IMR-90 (cell line): ENCODE data around the gene FGGY. TPM values are rescaled to one million over a fixed set of nuclear protein-coding genes. Genes with fewer than 3 reads are reported as not detected.

Experiments used
- ATAC-seq: fragments of 200-7000 bp; cut with Tn5 transposase; 2 replicates; pipeline ENCODE4 v1.9.1; 2020; ENCODE audit warnings: low read depth, mild to moderate bottlenecking, moderate library complexity
- BruUV-seq: library from RNA; stranded (reverse); fragments of 400-500 nt; replicated peaks from 2 replicates; lab custom pipeline; 2021; lab: Mats Ljungman, UMichigan
- CTCF ChIA-PET: fragments of 300-600 bp; formaldehyde crosslinking; extraction: SDS; loops from one replicate; lab custom pipeline; 2021; ENCODE audit warnings: antibody characterized with exemption; lab: Yijun Ruan, JAX
- POLR2A ChIA-PET: fragments of 300-600 bp; sonication (Branson Sonifier 250); formaldehyde crosslinking; loops from one replicate; lab custom pipeline; 2022; ENCODE audit warnings: antibody characterized with exemption; ENCODE audit not compliant: unreplicated experiment; lab: Charles Lee
- DNase-seq: peaks from one replicate; pipeline ENCODE4 v3.0.0; 2013
- H2AFZ ChIP-seq: replicated peaks from 2 replicates; pipeline ENCODE3; 2013; ENCODE audit warnings: low read length, mild to moderate bottlenecking; ENCODE audit not compliant: poor library complexity
- H2AK5ac ChIP-seq: 2 replicates; pipeline ENCODE4 v1.6.1; 2013; ENCODE audit warnings: low read depth, low read length, inconsistent platforms
- H2AK9ac ChIP-seq: replicated peaks from 2 replicates; pipeline ENCODE3; 2013; ENCODE audit warnings: mild to moderate bottlenecking, low read depth, low read length, moderate library complexity; ENCODE audit not compliant: poor library complexity
- H2BK120ac ChIP-seq: 2 replicates; pipeline ENCODE4 v1.6.1; 2013; ENCODE audit warnings: low read depth, low read length, inconsistent platforms
- H2BK15ac ChIP-seq: 3 replicates; pipeline ENCODE4 v1.6.1; 2013; ENCODE audit warnings: low read depth, low read length, inconsistent platforms
- H2BK20ac ChIP-seq: 2 replicates; pipeline ENCODE4 v1.6.1; 2013; ENCODE audit warnings: low read depth, mild to moderate bottlenecking, inconsistent platforms, low read length, moderate library complexity
- H2BK5ac ChIP-seq: 2 replicates; pipeline ENCODE4 v1.6.1; 2013; ENCODE audit warnings: mild to moderate bottlenecking, low read depth, low read length, inconsistent platforms; ENCODE audit not compliant: poor library complexity, severe bottlenecking
- H3K14ac ChIP-seq: replicated peaks from 2 replicates; pipeline ENCODE4 v1.6.1; 2013; ENCODE audit warnings: low read depth, low read length, inconsistent platforms
- H3K18ac ChIP-seq: 2 replicates; pipeline ENCODE4 v1.6.1; 2013; ENCODE audit warnings: low read depth, low read length, control low read depth
- H3K23ac ChIP-seq: 2 replicates; pipeline ENCODE4 v1.6.1; 2013; ENCODE audit warnings: low read depth, low read length, inconsistent platforms
- H3K27ac ChIP-seq: 2 replicates; pipeline ENCODE4 v1.5.1; 2013; ENCODE audit warnings: mild to moderate bottlenecking, control low read depth, low read length; ENCODE audit not compliant: insufficient read depth
- H3K27me3 ChIP-seq: 2 replicates; pipeline ENCODE4 v1.6.1; 2013; ENCODE audit warnings: low read length; ENCODE audit not compliant: control insufficient read depth, insufficient read depth
- H3K36me3 ChIP-seq: 2 replicates; pipeline ENCODE4 v1.6.1; 2013; ENCODE audit warnings: low read length, mixed read lengths; ENCODE audit not compliant: control insufficient read depth, insufficient read depth
- H3K4ac ChIP-seq: 2 replicates; pipeline ENCODE4 v1.6.1; 2013; ENCODE audit warnings: low read depth, low read length, inconsistent platforms
- H3K4me1 ChIP-seq: 2 replicates; pipeline ENCODE4 v1.6.1; 2013; ENCODE audit warnings: low read length, mixed read lengths; ENCODE audit not compliant: control insufficient read depth, insufficient read depth
- H3K4me2 ChIP-seq: 2 replicates; pipeline ENCODE4 v1.6.1; 2013; ENCODE audit warnings: low read depth, mild to moderate bottlenecking, control low read depth, low read length, moderate library complexity
- H3K4me3 ChIP-seq: 2 replicates; pipeline ENCODE4 v1.5.1; 2013; ENCODE audit warnings: low read depth, mild to moderate bottlenecking, control low read depth, low read length, moderate library complexity; ENCODE audit not compliant: insufficient read depth
- H3K56ac ChIP-seq: 2 replicates; pipeline ENCODE4 v1.6.1; 2013; ENCODE audit warnings: low read length, inconsistent platforms; ENCODE audit not compliant: insufficient read depth; ENCODE audit errors: extremely low read depth
- H3K79me1 ChIP-seq, 2 experiments: 2 replicates each; pipeline ENCODE4 v1.6.1; 2013; ENCODE audit warnings: low read length in 2 of 2, inconsistent platforms in 1 of 2, low read depth in 1 of 2
- H3K9ac ChIP-seq: 2 replicates; pipeline ENCODE4 v1.6.1; 2013; ENCODE audit warnings: low read depth, low read length, control low read depth
- H3K9me1 ChIP-seq: 2 replicates; pipeline ENCODE4 v1.6.1; 2013; ENCODE audit warnings: low read length, inconsistent platforms; ENCODE audit not compliant: insufficient read depth
- H3K9me3 ChIP-seq: 2 replicates; pipeline ENCODE4 v1.6.1; 2013; ENCODE audit warnings: low read length; ENCODE audit not compliant: control insufficient read depth, insufficient read depth
- H4K20me1 ChIP-seq: 2 replicates; pipeline ENCODE4 v1.6.1; 2013; ENCODE audit warnings: low read length, inconsistent platforms; ENCODE audit not compliant: insufficient read depth
- H4K5ac ChIP-seq: 2 replicates; pipeline ENCODE4 v1.6.1; 2013; ENCODE audit warnings: mild to moderate bottlenecking, low read depth, low read length, control low read depth
- H4K8ac ChIP-seq, 2 experiments: 2 replicates each; pipeline ENCODE4 v1.6.1; 2013; ENCODE audit warnings: low read depth in 2 of 2, low read length in 2 of 2, control low read depth in 1 of 2, inconsistent platforms in 1 of 2
- H4K91ac ChIP-seq: 2 replicates; pipeline ENCODE4 v1.6.1; 2013; ENCODE audit warnings: low read depth, low read length, inconsistent platforms; ENCODE audit not compliant: insufficient read depth
- BHLHE40 ChIP-seq: fragments of 150-350 bp; IDR thresholded peaks from 2 replicates; pipeline ENCODE4 v1.6.1; 2016; ENCODE audit warnings: mild to moderate bottlenecking, low read depth, low read length
- CTCF ChIP-seq: conservative IDR thresholded peaks from 2 replicates; pipeline ENCODE4 v1.5.1; 2012; ENCODE audit warnings: mild to moderate bottlenecking, low read depth, low read length, improper control_type of control experiment
- POLR2A ChIP-seq: IDR thresholded peaks from 2 replicates; pipeline ENCODE4 v1.6.1; 2012; ENCODE audit warnings: mild to moderate bottlenecking, low read depth, low read length
- RAD21 ChIP-seq: IDR thresholded peaks from 2 replicates; pipeline ENCODE4 v1.6.1; 2012; ENCODE audit warnings: low read length, improper control_type of control experiment
- RFX5 ChIP-seq: IDR thresholded peaks from 2 replicates; pipeline ENCODE4 v1.8.0; 2012; ENCODE audit warnings: low read depth, mild to moderate bottlenecking, low read length, moderate library complexity
- SMC3 ChIP-seq: fragments of 150-350 bp; IDR thresholded peaks from 2 replicates; pipeline ENCODE4 v1.6.1; 2016; ENCODE audit warnings: low read depth, mild to moderate bottlenecking, antibody characterized with exemption, low read length, moderate library complexity
- WGBS, 2 experiments: methylation state at CpG; one replicate each; pipeline versions ENCODE4 v1.1.5 to v1.1.7; 2013; ENCODE audit warnings: missing lambda C conversion rate in 2 of 2; ENCODE audit not compliant: insufficient read length in 1 of 2; ENCODE audit errors: extremely low coverage in 2 of 2; 5-methylcytosine and 5-hydroxymethylcytosine counted together
- dilution Hi-C: fragments of 300-500 bp; cut with HindIII; formaldehyde crosslinking; loops from one replicate; pipeline ENCODE4 v1.14.3; 2018; ENCODE audit warnings: low sequenced_read_pairs; ENCODE audit not compliant: unreplicated experiment
- in situ Hi-C: fragments of 300-500 bp; cut with MboI; formaldehyde crosslinking; loops from 3 replicates; pipeline ENCODE4 v1.14.3; 2019; ENCODE audit warnings: low sequenced_read_pairs, inconsistent platforms, mixed read lengths
- intact Hi-C: fragments of 100-400 bp; cut with micrococcal nuclease; formaldehyde crosslinking; loops from 2 replicates; pipeline ENCODE4 v1.10.0; 2022
- polyA plus RNA-seq, 3 experiments: library from polyadenylated mRNA; depleted of rRNA; stranded (reverse); fragments of >200 nt; gene quantifications; 2 replicates each; pipeline ENCODE4 v1.2.3, GENCODE V29; 2012; ENCODE audit warnings: low replicate concordance in 1 of 3
- total RNA-seq: library from RNA; depleted of rRNA; stranded (reverse); fragments of >200 nt; gene quantifications from 2 replicates; pipeline ENCODE4 v1.2.3, GENCODE V29; 2012
- TF ChIP-seq, protein P1 (sequence below): fragments of 150-350 bp; IDR thresholded peaks from 2 replicates; pipeline ENCODE4 v1.6.1; 2017; ENCODE audit warnings: mild to moderate bottlenecking, antibody characterized with exemption, low read length, low read depth
- TF ChIP-seq, protein P2 (sequence below): fragments of 150-350 bp; IDR thresholded peaks from 2 replicates; pipeline ENCODE4 v1.6.1; 2016; ENCODE audit warnings: low read depth, mild to moderate bottlenecking, low read length, moderate library complexity, borderline replicate concordance

The FGGY gene
- total and polyA plus RNA-seq, 2 of the 4 experiments (the other 2 are of a cell fraction) = 5.6 to 14.0 TPM

- H2AK9ac ChIP-seq = no peak overlapping the region
- H4K20me1 ChIP-seq = no peaks in the 10 kb centered on the region
- intact Hi-C loops (loop anchor here (2.0 kb wide), 1 partner anchor 31 kb away; no protein-coding TSS in a partner anchor), in situ Hi-C loops (no loop called here), dilution Hi-C loops (no loop called here)
- TF ChIP-seq CTCF (no peak), SMC3 (no peak), RAD21 (no peak), POLR2A (no peak), RFX5 (no peak), BHLHE40 (no peak)
- TF ChIP-seq, protein P1, sequence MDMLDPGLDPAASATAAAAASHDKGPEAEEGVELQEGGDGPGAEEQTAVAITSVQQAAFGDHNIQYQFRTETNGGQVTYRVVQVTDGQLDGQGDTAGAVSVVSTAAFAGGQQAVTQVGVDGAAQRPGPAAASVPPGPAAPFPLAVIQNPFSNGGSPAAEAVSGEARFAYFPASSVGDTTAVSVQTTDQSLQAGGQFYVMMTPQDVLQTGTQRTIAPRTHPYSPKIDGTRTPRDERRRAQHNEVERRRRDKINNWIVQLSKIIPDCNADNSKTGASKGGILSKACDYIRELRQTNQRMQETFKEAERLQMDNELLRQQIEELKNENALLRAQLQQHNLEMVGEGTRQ = no peak
- TF ChIP-seq, protein P2, sequence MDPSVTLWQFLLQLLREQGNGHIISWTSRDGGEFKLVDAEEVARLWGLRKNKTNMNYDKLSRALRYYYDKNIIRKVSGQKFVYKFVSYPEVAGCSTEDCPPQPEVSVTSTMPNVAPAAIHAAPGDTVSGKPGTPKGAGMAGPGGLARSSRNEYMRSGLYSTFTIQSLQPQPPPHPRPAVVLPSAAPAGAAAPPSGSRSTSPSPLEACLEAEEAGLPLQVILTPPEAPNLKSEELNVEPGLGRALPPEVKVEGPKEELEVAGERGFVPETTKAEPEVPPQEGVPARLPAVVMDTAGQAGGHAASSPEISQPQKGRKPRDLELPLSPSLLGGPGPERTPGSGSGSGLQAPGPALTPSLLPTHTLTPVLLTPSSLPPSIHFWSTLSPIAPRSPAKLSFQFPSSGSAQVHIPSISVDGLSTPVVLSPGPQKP = no peak
- peak overlapping the region; percentile 65; the same call in 1 of the 2 replicates for H2BK120ac ChIP-seq
- peak overlapping the region; percentile 91 for H3K18ac ChIP-seq
- no peaks in the 10 kb centered on the region for H3K27me3 ChIP-seq
- H2BK20ac ChIP-seq = peak overlapping the region; percentile 75; the same call in 1 of the 2 replicates
- no peaks in the 10 kb centered on the region for H3K9me1 ChIP-seq
- WGBS, 2 experiments = no CpG with 5 or more reads among the region's 1 CpG
- H3K9me3 ChIP-seq = no peaks in the 10 kb centered on the region
- H3K23ac ChIP-seq = no peak overlapping the region
- H3K27ac ChIP-seq = peak overlapping the region; percentile 35; the same call in 1 of the 2 replicates
- H4K5ac ChIP-seq = peak overlapping the region; percentile 72; the same call in 1 of the 2 replicates
- H2AK5ac ChIP-seq = no peak overlapping the region
- H3K36me3 ChIP-seq = no peaks in the 10 kb centered on the region
- no peak overlapping the region; the same call in 1 of the 2 replicates for H3K4ac ChIP-seq
- H4K8ac ChIP-seq = peak overlapping the region in 1 of 2 experiments; percentile 82; a peak in 2 of 4 replicates
- peak overlapping the region; percentile 4; the same call in 1 of the 2 replicates for H3K56ac ChIP-seq
- CTCF ChIA-PET = no interaction called here
- H3K4me3 ChIP-seq = no peak overlapping the region
- H2BK15ac ChIP-seq = no peak overlapping the region
- H4K91ac ChIP-seq = no peak overlapping the region
- H2BK5ac ChIP-seq = peak overlapping the region; percentile 24
- H2AFZ ChIP-seq = no peak overlapping the region
- DNase-seq (no peak), ATAC-seq (no peak)
- no peaks in the 10 kb centered on the region for H3K79me1 ChIP-seq
- H3K9ac ChIP-seq = no peak overlapping the region
- no TSS peak for BruUV-seq
- H3K4me1 ChIP-seq = no peaks in the 10 kb centered on the region
- H3K4me2 ChIP-seq = no peak overlapping the region
- POLR2A ChIA-PET = no interaction called here
- peak overlapping the region; percentile 37; the same call in 1 of the 2 replicates for H3K14ac ChIP-seq
These were observed 334.8 kb downstream of the FGGY start for GRCh38 chr1:59631561-59632255.
